ENCODE results near the gene SLC16A12.

Gene SLC16A12

GRCh38 chr10:89478739-89479654 lies 56.4 kb downstream of the SLC16A12 start:
- no peak for TF ChIP-seq CTCF (conservative IDR thresholded peaks at IDR 0.05; ENCODE audit: low read depth, low read length)
- no peaks in the 10 kb centered on the region for H4K20me1 ChIP-seq (ENCODE audit: insufficient read depth)
- no peak overlapping the region for H2AFZ ChIP-seq (ENCODE audit: low read depth)
- peaks cover 7% of the 10 kb centered on the region for H3K4me1 ChIP-seq (ENCODE audit: low read depth, poor library complexity, severe bottlenecking)
- no peak overlapping the region for H3K4me2 ChIP-seq
- H3K36me3 ChIP-seq (ENCODE audit: insufficient read depth): no peaks in the 10 kb centered on the region
- no peak overlapping the region for H3K4me3 ChIP-seq (IDR thresholded peaks at IDR 0.05; ENCODE audit: insufficient read depth, low read depth, low read length)
- no peaks in the 10 kb centered on the region for H3K27me3 ChIP-seq (ENCODE audit: insufficient read depth, low read depth)
- no peaks in the 10 kb centered on the region for H3K79me2 ChIP-seq (ENCODE audit: insufficient read depth, low read depth)
- H3K27ac ChIP-seq: no peak overlapping the region
- H3K9ac ChIP-seq: no peak overlapping the region

- Histone ChIP-seq H3K4me2 (no peak overlapping the region), H4K20me1 (ENCODE audit: insufficient read depth) (no peaks in the 10 kb centered on the region), H2AFZ (ENCODE audit: low read depth) (no peak overlapping the region), H3K79me2 (ENCODE audit: insufficient read depth, low read depth) (no peaks in the 10 kb centered on the region), H3K36me3 (ENCODE audit: insufficient read depth) (no peaks in the 10 kb centered on the region), H3K27ac (no peak overlapping the region), H3K9ac (no peak overlapping the region), H3K27me3 (ENCODE audit: insufficient read depth, low read depth) (no peaks in the 10 kb centered on the region), H3K4me3 (IDR thresholded peaks at IDR 0.05; ENCODE audit: insufficient read depth, low read depth, low read length) (no peak overlapping the region), H3K4me1 (ENCODE audit: low read depth, poor library complexity, severe bottlenecking) (peaks cover 7% of the 10 kb centered on the region)
- TF ChIP-seq CTCF (conservative IDR thresholded peaks at IDR 0.05; ENCODE audit: low read depth, low read length): no peak
These were observed 57.2 kb downstream of the SLC16A12 start for GRCh38 chr10:89478085-89478738.

GRCh38 chr10:89476150-89476549 lies 59.2 kb downstream of the SLC16A12 start:
- TF ChIP-seq CTCF (conservative IDR thresholded peaks at IDR 0.05; ENCODE audit: low read depth, low read length): no peak
- H3K9ac ChIP-seq: no peak overlapping the region
- H3K36me3 ChIP-seq (ENCODE audit: insufficient read depth): no peaks in the 10 kb centered on the region
- peaks cover 7% of the 10 kb centered on the region for H3K4me1 ChIP-seq (ENCODE audit: low read depth, poor library complexity, severe bottlenecking)
- H4K20me1 ChIP-seq (ENCODE audit: insufficient read depth): no peaks in the 10 kb centered on the region
- H3K4me3 ChIP-seq (IDR thresholded peaks at IDR 0.05; ENCODE audit: insufficient read depth, low read depth, low read length): no peak overlapping the region
- H3K27ac ChIP-seq: no peak overlapping the region
- H3K4me2 ChIP-seq: no peak overlapping the region
- no peaks in the 10 kb centered on the region for H3K27me3 ChIP-seq (ENCODE audit: insufficient read depth, low read depth)
- no peaks in the 10 kb centered on the region for H3K79me2 ChIP-seq (ENCODE audit: insufficient read depth, low read depth)
- no peak overlapping the region for H2AFZ ChIP-seq (ENCODE audit: low read depth)

DNA sequence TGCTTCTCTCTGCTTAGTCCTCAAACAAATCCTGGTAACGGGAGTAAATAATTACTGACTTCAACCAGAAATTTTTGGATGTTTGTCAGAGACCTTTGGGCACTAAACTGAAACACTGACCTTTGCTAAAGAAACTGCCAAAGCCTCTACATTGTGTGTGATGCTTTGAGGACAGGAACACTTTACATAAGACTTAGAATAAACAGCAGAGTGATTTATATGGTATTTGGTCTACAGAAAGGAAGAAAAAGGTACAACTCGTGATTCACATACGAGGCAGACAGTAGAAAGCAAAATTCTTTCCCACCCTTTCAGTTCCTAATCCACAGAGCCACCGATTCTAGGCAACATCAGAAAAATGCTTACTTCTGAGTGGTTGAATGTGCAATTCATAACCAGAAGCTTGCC lies 59.8 kb downstream of the SLC16A12 start:
- Histone ChIP-seq H3K27ac (no peak overlapping the region), H3K4me3 (IDR thresholded peaks at IDR 0.05; ENCODE audit: insufficient read depth, low read depth, low read length) (no peak overlapping the region), H3K27me3 (ENCODE audit: insufficient read depth, low read depth) (no peaks in the 10 kb centered on the region), H3K9ac (no peak overlapping the region), H2AFZ (ENCODE audit: low read depth) (no peak overlapping the region), H3K4me2 (no peak overlapping the region), H3K79me2 (ENCODE audit: insufficient read depth, low read depth) (no peaks in the 10 kb centered on the region), H3K36me3 (ENCODE audit: insufficient read depth) (no peaks in the 10 kb centered on the region), H4K20me1 (ENCODE audit: insufficient read depth) (no peaks in the 10 kb centered on the region), H3K4me1 (ENCODE audit: low read depth, poor library complexity, severe bottlenecking) (peaks cover 7% of the 10 kb centered on the region)
- TF ChIP-seq CTCF (conservative IDR thresholded peaks at IDR 0.05; ENCODE audit: low read depth, low read length): no peak
